GM18861 (cell line): Measurements from ENCODE around the gene JAZF1.

ENCODE experiments used
- ATAC-seq: cut with Tn5 transposase; IDR thresholded peaks from one replicate; pipeline ENCODE4 v1.9.1; 2021; ENCODE audit not compliant: unreplicated experiment

Gene JAZF1

GRCh38 chr7:27921081-27921836, 259.3 kb downstream of the JAZF1 start:
- peak; percentile 42 for ATAC-seq

DNA sequence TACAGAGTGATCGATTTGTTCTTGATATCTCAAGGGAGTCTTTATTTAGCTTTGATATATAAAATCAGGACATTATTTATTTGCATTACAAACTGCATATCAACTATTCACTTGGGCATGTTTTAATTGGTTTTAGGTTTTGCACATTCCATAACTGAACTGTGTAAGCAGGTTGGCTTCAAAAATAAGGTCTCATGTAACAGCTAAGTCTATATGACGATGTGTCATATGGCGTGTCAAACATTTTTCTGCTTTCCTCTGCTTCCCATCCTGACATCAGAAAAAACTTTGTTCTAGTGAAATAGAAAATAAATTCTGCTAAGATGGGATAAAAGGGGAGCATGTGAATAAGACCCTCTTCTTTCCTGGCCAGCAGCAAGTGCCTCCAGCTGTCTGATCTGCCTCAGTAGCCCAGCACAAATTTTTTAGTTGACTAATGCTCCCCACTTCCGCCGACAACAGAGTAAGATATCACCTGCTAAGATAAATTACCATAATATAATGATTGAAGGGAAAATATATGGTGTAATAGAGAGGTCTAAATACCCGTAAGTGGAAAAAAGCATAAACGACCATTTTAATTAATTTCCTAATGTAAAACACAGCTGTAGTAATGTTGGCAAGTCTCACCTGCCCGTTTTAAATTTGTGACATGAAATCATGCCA, 260.2 kb downstream of the JAZF1 start:
- ATAC-seq, result no peak

- no peak for ATAC-seq
Observed at GRCh38 chr7:27918503-27918902, 262.1 kb downstream of the JAZF1 start.

DNA sequence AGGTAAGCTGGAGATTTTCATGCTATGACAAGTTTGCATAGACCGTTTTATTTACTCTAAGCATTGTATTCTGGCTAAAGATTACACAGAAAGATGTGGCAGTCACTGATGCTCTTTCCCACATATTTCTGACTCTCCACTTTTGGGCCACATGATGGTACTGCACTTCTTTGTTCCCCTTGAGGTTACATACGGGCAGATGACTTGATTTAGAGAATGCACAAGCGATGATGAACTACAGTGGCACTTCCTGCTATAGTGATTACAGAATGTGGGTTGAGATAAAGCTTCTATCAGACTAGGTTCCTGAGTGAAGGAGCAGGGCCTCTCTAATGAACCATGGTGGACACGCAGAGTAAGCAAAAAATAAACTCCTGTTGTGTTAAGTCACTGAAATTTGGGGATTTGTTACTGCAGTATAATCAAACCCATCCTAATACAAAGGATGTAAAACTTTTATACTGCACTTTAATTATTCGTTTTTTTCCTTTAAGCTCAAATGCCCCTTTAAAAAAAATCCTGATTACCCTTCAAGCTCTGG, 262.8 kb downstream of the JAZF1 start:
- no peak for ATAC-seq

- ATAC-seq, result no peak
Observed at GRCh38 chr7:27917119-27917518, 263.5 kb downstream of the JAZF1 start.

DNA sequence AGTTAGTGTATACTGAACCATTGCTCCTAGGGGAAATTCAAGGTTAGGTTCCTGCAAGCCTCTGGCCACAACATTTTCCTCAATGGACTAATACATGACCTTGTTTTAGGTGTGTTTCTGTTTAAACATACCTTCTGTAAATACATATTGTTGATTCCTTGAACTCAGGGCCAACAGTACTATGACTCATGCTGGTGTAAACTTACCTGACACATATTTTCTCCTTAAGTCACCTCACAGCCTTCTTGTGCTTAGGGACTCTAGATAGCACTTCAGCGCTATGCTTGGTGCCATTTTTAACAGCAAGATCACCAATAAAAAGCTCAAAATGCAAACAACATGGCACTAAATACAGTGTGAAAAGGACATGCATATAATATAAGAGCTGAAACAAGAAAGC, 264.2 kb downstream of the JAZF1 start:
- no peak for ATAC-seq

GRCh38 chr7:27914409-27914808, 266.2 kb downstream of the JAZF1 start:
- ATAC-seq, result no peak

DNA sequence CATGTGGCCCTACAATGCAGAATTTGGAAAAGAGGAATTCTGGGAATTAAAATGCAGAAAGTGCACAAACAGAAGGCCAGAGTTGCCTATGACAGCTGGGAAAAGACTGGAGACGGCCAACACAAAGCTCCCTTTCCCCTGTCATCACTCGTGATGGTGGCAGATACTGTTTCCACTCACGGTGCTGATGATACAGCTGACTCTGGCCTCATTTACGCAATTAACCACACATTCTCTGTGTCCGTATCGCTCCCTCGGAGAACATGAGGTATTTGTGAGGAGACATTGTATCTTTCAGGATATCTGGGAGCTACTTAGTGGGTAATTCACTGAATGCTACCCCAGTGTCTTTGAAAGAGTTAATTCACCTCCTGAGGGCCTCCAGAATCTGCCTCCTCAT, 267.8 kb downstream of the JAZF1 start:
- ATAC-seq, result no peak

DNA sequence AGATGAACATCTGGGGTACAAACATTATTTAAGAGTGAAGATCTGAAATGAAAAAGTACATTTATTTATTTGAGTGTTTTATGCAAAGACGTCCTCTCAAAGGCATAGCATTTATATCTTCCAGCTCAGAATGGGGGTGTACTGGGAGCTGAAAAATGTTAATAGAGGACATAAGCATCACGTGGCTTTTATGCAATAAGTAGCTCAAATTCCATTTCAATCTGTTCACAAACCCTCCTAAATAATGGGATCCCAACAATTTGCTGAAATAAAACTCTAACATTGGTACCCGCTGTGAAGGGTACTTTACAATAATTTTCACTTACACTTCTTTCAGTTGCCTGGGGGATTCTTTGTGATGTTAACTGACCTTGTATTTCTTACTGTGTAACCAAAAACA, 268.7 kb downstream of the JAZF1 start:
- no peak for ATAC-seq

DNA sequence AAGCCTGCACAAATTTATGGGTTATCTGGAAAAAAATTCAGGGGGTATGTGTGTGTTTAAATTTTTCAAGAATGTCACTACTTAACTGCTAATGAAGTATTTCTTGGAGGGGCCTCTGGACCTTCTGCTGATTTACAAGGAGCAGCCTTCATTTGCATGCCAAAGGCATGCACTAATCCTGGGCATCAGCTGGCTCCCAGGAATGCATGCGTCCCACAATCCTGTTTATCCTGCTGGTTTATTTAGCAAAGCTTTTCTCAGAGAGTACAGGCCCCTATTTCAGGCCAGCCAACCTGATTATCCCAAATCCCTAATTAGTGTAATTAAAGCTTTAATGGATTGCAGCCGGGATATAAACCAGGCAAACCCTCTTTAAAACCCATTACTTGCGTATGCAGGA, 270.3 kb downstream of the JAZF1 start:
- ATAC-seq, result no peak

DNA sequence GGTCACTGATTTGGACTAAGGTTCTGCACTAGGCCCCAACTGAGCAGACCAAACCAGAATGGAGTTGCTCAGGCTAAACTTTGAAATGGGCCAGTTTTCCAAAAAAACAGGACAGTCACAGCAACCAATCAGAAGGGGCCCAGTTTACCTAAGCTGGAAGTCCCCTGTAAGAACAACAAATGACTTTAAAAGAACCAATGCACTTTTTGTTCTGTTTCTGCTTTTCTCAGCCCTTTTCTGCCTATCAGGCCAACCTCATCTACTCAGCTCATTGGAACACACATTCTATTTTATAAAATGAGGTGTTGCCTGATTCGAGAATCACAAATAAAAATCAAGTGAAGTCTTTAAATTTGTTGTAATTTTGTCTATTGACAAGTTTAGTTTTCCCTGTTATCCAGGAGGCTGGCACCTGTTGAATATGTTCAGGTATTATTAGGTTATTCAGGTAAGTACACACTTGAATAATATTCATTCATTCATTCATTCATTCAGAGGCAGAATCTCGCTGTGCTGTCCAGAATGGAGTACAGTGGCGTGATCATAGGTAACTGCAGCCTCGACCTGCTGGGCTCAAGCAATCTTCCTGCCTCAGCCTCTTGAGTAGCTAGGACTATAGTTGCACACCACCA, 271.9 kb downstream of the JAZF1 start:
- no peak for ATAC-seq

GRCh38 chr7:27906385-27907091, 274.1 kb downstream of the JAZF1 start:
- ATAC-seq, result no peak

GRCh38 chr7:27905951-27906350, 274.6 kb downstream of the JAZF1 start:
- ATAC-seq, result no peak

DNA sequence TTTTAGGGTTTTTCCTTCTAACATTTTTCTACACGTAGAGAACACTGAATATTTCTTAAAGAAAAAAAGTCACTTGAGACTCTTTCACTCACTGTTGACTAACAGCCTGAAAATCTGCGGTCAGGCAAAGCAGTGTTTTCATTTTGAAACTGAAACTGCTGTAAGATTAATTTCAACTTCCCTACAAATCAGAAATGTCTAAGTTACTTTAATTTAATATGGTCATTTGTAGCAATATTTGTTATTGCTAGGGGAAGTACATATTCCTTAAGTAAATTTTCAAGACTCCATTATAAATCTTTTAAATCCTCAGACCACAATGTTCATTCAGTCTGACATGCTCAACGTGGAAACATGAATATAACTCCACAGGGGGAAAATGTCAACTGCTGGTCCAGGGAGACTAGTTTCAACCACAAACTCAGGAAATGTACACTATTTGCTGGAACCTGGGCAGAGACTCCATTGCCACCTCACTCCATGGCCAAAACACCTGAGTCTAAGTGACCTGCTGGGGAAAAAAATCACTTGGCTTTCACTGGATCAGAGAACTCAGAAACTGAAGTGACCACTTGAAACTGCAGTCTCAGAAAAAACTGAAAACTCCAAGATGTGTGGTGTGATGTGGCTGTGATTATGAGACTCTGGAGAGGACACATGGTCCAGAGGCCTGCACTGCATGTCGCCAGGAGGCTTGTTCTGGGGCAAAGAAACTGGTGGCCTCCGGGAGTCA, 279.4 kb downstream of the JAZF1 start:
- peak; percentile 86 for ATAC-seq

GRCh38 chr7:27900006-27900405, 280.6 kb downstream of the JAZF1 start:
- ATAC-seq, result no peak

DNA sequence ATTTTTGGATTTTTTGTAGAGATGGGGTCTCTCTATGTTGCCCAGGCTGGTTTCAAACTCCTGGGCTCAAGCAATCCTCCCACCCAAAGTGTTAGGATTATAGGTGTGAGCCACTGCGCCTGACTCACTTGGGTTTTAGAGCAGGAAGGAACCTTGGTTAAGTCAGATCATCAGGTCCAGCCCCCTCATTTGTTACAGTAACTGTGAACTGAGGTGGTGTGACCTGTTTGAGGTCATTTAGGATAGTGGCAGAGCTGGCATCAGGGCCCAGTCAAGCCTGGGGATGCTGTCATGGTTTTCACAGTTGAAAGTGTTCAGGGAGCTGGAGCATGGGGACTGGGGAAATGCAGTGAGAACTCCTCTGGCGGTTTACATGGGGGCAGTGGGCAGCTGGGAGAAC, 281.0 kb downstream of the JAZF1 start:
- no peak for ATAC-seq

DNA sequence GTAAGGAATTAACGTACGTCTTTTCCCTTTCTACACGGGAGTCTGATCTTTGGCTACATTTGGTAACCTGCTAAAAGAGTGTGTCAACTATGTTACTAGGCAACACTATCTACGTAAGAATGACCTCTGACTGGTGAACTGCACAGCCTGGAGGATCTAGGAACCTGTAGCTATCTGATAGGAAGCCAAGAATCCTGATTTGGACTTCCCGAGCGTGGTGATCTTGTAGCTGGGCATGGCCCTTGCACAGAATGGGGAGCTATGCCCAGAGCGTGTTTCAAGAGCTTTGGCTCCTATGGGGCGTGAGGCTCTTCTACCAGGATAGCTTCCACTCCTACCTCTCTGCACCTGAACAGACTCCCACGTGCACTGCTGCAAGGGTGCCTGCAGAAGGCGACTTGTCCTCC, 283.2 kb downstream of the JAZF1 start:
- ATAC-seq, result no peak

DNA sequence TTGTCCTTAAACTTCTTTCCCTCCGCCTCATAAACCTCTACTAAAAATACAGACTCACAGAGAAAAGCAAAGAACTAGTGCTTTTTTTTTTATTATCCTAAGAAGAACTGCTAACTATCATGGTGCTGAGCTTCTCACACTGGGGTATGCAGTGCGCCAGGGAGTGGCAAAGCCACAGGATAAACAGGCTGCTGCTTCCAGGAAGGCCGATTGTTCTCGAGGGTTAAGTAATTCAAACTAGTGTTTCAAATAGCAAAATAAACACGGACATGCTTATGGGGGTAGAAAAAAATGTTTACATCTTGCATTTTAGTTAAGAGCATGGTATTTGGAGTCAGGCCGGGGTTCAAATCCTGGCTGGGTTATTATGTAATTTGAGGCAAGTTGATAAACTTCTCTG, 283.6 kb downstream of the JAZF1 start:
- no peak for ATAC-seq

GRCh38 chr7:27895551-27895950, 285.0 kb downstream of the JAZF1 start:
- no peak for ATAC-seq

- ATAC-seq, result peak; percentile 100
Observed at GRCh38 chr7:27890205-27890849, 290.3 kb downstream of the JAZF1 start.
